Aorta (tissue), 4 donors: ENCODE measurements around the gene STOX1. TPM values are rescaled to one million over a fixed set of nuclear protein-coding genes. Genes with fewer than 3 reads are reported as not detected.

ENCODE experiments used
- polyA plus RNA-seq, 2 donors: library from polyadenylated mRNA; stranded (reverse); fragments of 200-250 nt; gene quantifications; one replicate each; pipeline ENCODE4 v1.2.3, GENCODE V29; 2013
- total RNA-seq, 2 donors: library from RNA; stranded (reverse); fragmentation: NEBNext Ultra II Directional; extraction: Animal tissue kit (Norgen Biotek cat#: 25700); gene quantifications; one replicate each; pipeline ENCODE4 v1.2.1, GENCODE V29; 2021
- donor health status: healthy with polysubstance abuse.
- donor health status: Bipolar disorder and iron deficiency.
- donor health status: DM: no; HTN: no; CAD: no.
- donor health status: DM: yes; HTN: yes; CAD: no.

Gene STOX1
- total and polyA plus RNA-seq, 4 donors: 0.27 to 0.39 TPM; not detected in 2

Other genes with a start within 250 kb of the STOX1 start
- gene CCAR1, start 106.3 kb upstream of the STOX1 start, total RNA-seq: 10 to 100 TPM; 49.4 to 71.1 TPM
- 10 to 100 TPM; 14.7 to 50.0 TPM for gene CCAR1, start 106.3 kb upstream of the STOX1 start, polyA plus RNA-seq
- gene DDX50, start 73.8 kb downstream of the STOX1 start, total RNA-seq: 10 to 100 TPM; 32.0 to 36.5 TPM
- gene DDX50, start 73.8 kb downstream of the STOX1 start, polyA plus RNA-seq: 10 to 100 TPM; 34.0 to 39.8 TPM
- gene DDX21, start 128.6 kb downstream of the STOX1 start, total RNA-seq: 10 to 100 TPM; 34.9 to 52.4 TPM
- gene DDX21, start 128.6 kb downstream of the STOX1 start, polyA plus RNA-seq: 10 to 100 TPM; 13.7 to 22.0 TPM
- 10 to 100 TPM; 27.4 to 28.4 TPM for gene KIFBP, start 161.3 kb downstream of the STOX1 start, total RNA-seq
- 10 to 100 TPM; 19.0 to 23.3 TPM for gene KIFBP, start 161.3 kb downstream of the STOX1 start, polyA plus RNA-seq